ENCODE data around the gene PDE9A. TPM values are rescaled to one million over a fixed set of nuclear protein-coding genes. Genes with fewer than 3 reads are reported as not detected.

Gene PDE9A
- total and polyA plus RNA-seq, 2 donors (not counting 1 experiment from before 2014, with no cell fraction given) = 0.34 to 5.8 TPM

- WGBS (ENCODE audit: insufficient coverage) = 95% methylated on average over 17 of the region's 21 CpGs
- CTCF ChIA-PET = no interaction called here
- H3K36me3 ChIP-seq (replicated peaks in 1 of 2; ENCODE audit: control extremely low read depth in 1 of 2, control insufficient read depth in 1 of 2, extremely low read depth in 1 of 2, insufficient read depth in 2 of 2, low read length in 1 of 2) = no peaks in the 10 kb centered on the region
- ATAC-seq (ENCODE audit: low read depth) (no peak), DNase-seq (no peak)
- no peaks in the 10 kb centered on the region for H4K20me1 ChIP-seq (ENCODE audit: control insufficient read depth, insufficient read depth, low read length, poor library complexity, severe bottlenecking)
- peak overlapping the region; percentile 51 for H3K27ac Mint-ChIP-seq
- peak overlapping the region; percentile 92 for H2AFZ ChIP-seq (ENCODE audit: insufficient read depth, low read depth, low read length, poor library complexity, severe bottlenecking)
- TF ChIP-seq CTCF (IDR thresholded peaks at IDR 0.05) = no peak
- no peak for TF ChIP-seq EZH2 (IDR thresholded peaks at IDR 0.05; ENCODE audit: borderline replicate concordance, insufficient read depth, low read depth, low read length, poor library complexity, severe bottlenecking)
- H3K4me3 Mint-ChIP-seq = peak overlapping the region; percentile 16
- no peaks in the 10 kb centered on the region for H3K79me2 ChIP-seq (ENCODE audit: control insufficient read depth, insufficient read depth, low read length)
- no peaks in the 10 kb centered on the region for H3K27me3 ChIP-seq (replicated peaks in 1 of 4; ENCODE audit: control extremely low read depth in 1 of 4, control insufficient read depth in 3 of 4, insufficient read depth in 4 of 4, low read length in 3 of 4)
- H3K4me1 ChIP-seq (ENCODE audit: control insufficient read depth in 2 of 2, insufficient read depth in 2 of 2, low read length in 2 of 2) = peaks cover 9 to 10% of the 10 kb centered on the region in 2 donors
- H3K27ac ChIP-seq (ENCODE audit: low read length in 2 of 2) = no peak overlapping the region
- H3K27me3 Mint-ChIP-seq = no peaks in the 10 kb centered on the region
- H3K4me2 ChIP-seq (replicated peaks; ENCODE audit: low read depth, low read length, poor library complexity, severe bottlenecking) = no peak overlapping the region
- no peak overlapping the region for H3K4me3 ChIP-seq (ENCODE audit: control extremely low read depth in 1 of 5, extremely low read depth in 1 of 5, insufficient read depth in 1 of 5, low read depth in 2 of 5, low read length in 4 of 5)
- intact Hi-C loops (cut with micrococcal nuclease) = loop anchor here (10.0 kb wide), 1 partner anchor 76 kb away; no protein-coding TSS in a partner anchor
- H3K9ac ChIP-seq (ENCODE audit: low read length) = no peak overlapping the region
- H3K9me3 ChIP-seq (ENCODE audit: control extremely low read depth in 1 of 3, control insufficient read depth in 2 of 3, insufficient read depth in 1 of 3, low read length in 2 of 3) = peaks cover 0 to 4% (median 0%) of the 10 kb centered on the region in 3 donors
- H3K9me3 Mint-ChIP-seq (ENCODE audit: insufficient read depth) = no peaks in the 10 kb centered on the region
- peaks cover 14% of the 10 kb centered on the region for H3K4me1 Mint-ChIP-seq
- POLR2A ChIA-PET = no interaction called here
These were observed 85.9 kb downstream of the PDE9A start for GRCh38 chr21:42739061-42739931.

- no peak overlapping the region for H3K4me2 ChIP-seq (replicated peaks; ENCODE audit: low read depth, low read length, poor library complexity, severe bottlenecking)
- POLR2A ChIA-PET = no interaction called here
- CTCF ChIA-PET = no interaction called here
- H3K27ac ChIP-seq (ENCODE audit: low read length in 2 of 2) = no peak overlapping the region
- Mint-ChIP-seq H3K27ac (no peak overlapping the region), H3K4me3 (no peak overlapping the region), H3K9me3 (ENCODE audit: insufficient read depth) (no peaks in the 10 kb centered on the region), H3K4me1 (peaks cover 16% of the 10 kb centered on the region), H3K27me3 (no peaks in the 10 kb centered on the region)
- peaks cover 11 to 13% of the 10 kb centered on the region in 2 donors for H3K4me1 ChIP-seq (ENCODE audit: control insufficient read depth in 2 of 2, insufficient read depth in 2 of 2, low read length in 2 of 2)
- no peak for ATAC-seq (ENCODE audit: low read depth)
- no peak overlapping the region for H3K9ac ChIP-seq (ENCODE audit: low read length)
- H3K79me2 ChIP-seq (ENCODE audit: control insufficient read depth, insufficient read depth, low read length) = no peaks in the 10 kb centered on the region
- H3K36me3 ChIP-seq (replicated peaks in 1 of 2; ENCODE audit: control extremely low read depth in 1 of 2, control insufficient read depth in 1 of 2, extremely low read depth in 1 of 2, insufficient read depth in 2 of 2, low read length in 1 of 2) = no peaks in the 10 kb centered on the region
- no peak overlapping the region for H2AFZ ChIP-seq (ENCODE audit: insufficient read depth, low read depth, low read length, poor library complexity, severe bottlenecking)
- 100% methylated on average over 1 of the region's 1 CpG for WGBS (ENCODE audit: insufficient coverage)
- intact Hi-C loops (cut with micrococcal nuclease) = no loop called here
- TF ChIP-seq EZH2 (IDR thresholded peaks at IDR 0.05; ENCODE audit: borderline replicate concordance, insufficient read depth, low read depth, low read length, poor library complexity, severe bottlenecking) (no peak), CTCF (IDR thresholded peaks at IDR 0.05) (no peak)
- no peaks in the 10 kb centered on the region for H3K27me3 ChIP-seq (replicated peaks in 1 of 4; ENCODE audit: control extremely low read depth in 1 of 4, control insufficient read depth in 3 of 4, insufficient read depth in 4 of 4, low read length in 3 of 4)
- H4K20me1 ChIP-seq (ENCODE audit: control insufficient read depth, insufficient read depth, low read length, poor library complexity, severe bottlenecking) = no peaks in the 10 kb centered on the region
- no peak for DNase-seq
- peaks cover 0 to 4% (median 0%) of the 10 kb centered on the region in 3 donors for H3K9me3 ChIP-seq (ENCODE audit: control extremely low read depth in 1 of 3, control insufficient read depth in 2 of 3, insufficient read depth in 1 of 3, low read length in 2 of 3)
- H3K4me3 ChIP-seq (ENCODE audit: control extremely low read depth in 1 of 5, extremely low read depth in 1 of 5, insufficient read depth in 1 of 5, low read depth in 2 of 5, low read length in 4 of 5) = no peak overlapping the region
These were observed 87.0 kb downstream of the PDE9A start for GRCh38 chr21:42740405-42740909.
